ENCODE measurements around the gene ELMO1. TPM values are rescaled to one million over a fixed set of nuclear protein-coding genes. Genes with fewer than 3 reads are reported as not detected.
A peak's percentile ranks its signal among the peaks of the same experiment; 100 is the strongest.

ELMO1 gene
- total RNA-seq, 1 experiment from 2014 or later, result 24.0 TPM

GRCh38 chr7:37218956-37219355 is 229.7 kb downstream of the ELMO1 start:
- DNase-seq (ENCODE audit: low spot score), result no peak

GRCh38 chr7:37216923-37217322 is 231.7 kb downstream of the ELMO1 start:
- DNase-seq (ENCODE audit: low spot score), result no peak

GRCh38 chr7:37216156-37216852 is 232.4 kb downstream of the ELMO1 start:
- no peak for DNase-seq (ENCODE audit: low spot score)

GRCh38 chr7:37215290-37215923 is 233.3 kb downstream of the ELMO1 start:
- no peak for DNase-seq (ENCODE audit: low spot score)

- no peak for DNase-seq (ENCODE audit: low spot score)
Measured at GRCh38 chr7:37212556-37212955, 236.1 kb downstream of the ELMO1 start.

- no peak for DNase-seq (ENCODE audit: low spot score)
Measured at GRCh38 chr7:37212051-37212450, 236.6 kb downstream of the ELMO1 start.

- no peak for DNase-seq (ENCODE audit: low spot score)
Measured at GRCh38 chr7:37211097-37211880, 237.4 kb downstream of the ELMO1 start.

- no peak for DNase-seq (ENCODE audit: low spot score)
Measured at GRCh38 chr7:37209195-37209594, 239.5 kb downstream of the ELMO1 start.

- DNase-seq (ENCODE audit: low spot score), result peak; percentile 71
Measured at GRCh38 chr7:37208528-37208927, 240.1 kb downstream of the ELMO1 start.

GRCh38 chr7:37206192-37206591 is 242.5 kb downstream of the ELMO1 start:
- DNase-seq (ENCODE audit: low spot score), result no peak

GRCh38 chr7:37205451-37205850 is 243.2 kb downstream of the ELMO1 start:
- DNase-seq (ENCODE audit: low spot score), result no peak

GRCh38 chr7:37201876-37202198 is 246.8 kb downstream of the ELMO1 start:
- no peak for DNase-seq (ENCODE audit: low spot score)

GRCh38 chr7:37201003-37201875 is 247.4 kb downstream of the ELMO1 start:
- peak; percentile 89 for DNase-seq (ENCODE audit: low spot score)

- peak; percentile 81 for DNase-seq (ENCODE audit: low spot score)
Measured at GRCh38 chr7:37198906-37199485, 249.7 kb downstream of the ELMO1 start.

- DNase-seq (ENCODE audit: low spot score), result no peak
Measured at GRCh38 chr7:37198041-37198905, 250.4 kb downstream of the ELMO1 start.

- no peak for DNase-seq (ENCODE audit: low spot score)
Measured at GRCh38 chr7:37197108-37197507, 251.6 kb downstream of the ELMO1 start.

GRCh38 chr7:37196676-37197075 is 252.0 kb downstream of the ELMO1 start:
- DNase-seq (ENCODE audit: low spot score), result no peak

- DNase-seq (ENCODE audit: low spot score), result no peak
Measured at GRCh38 chr7:37195388-37195787, 253.3 kb downstream of the ELMO1 start.

GRCh38 chr7:37194943-37195342 is 253.7 kb downstream of the ELMO1 start:
- no peak for DNase-seq (ENCODE audit: low spot score)

- no peak for DNase-seq (ENCODE audit: low spot score)
Measured at GRCh38 chr7:37193775-37194135, 254.9 kb downstream of the ELMO1 start.

Data from A172 (cell line).